HepG2 (cell line): ENCODE data around the gene DIP2C.

Experiments used
- EZH2 ChIP-seq: conservative IDR thresholded peaks from 2 replicates; pipeline ENCODE4 v1.6.1; 2012; ENCODE audit warnings: mild to moderate bottlenecking, low read depth, low read length, moderate library complexity
- FOXO1 ChIP-seq: sonication (generic); formaldehyde crosslinking; IDR thresholded peaks from 2 replicates; pipeline ENCODE4 v1.4.0; 2020; ENCODE audit warnings: missing genetic modification reagents
- POLR2A ChIP-seq, 2 experiments: IDR thresholded peaks; 2 replicates each; pipeline ENCODE4 v1.6.1; 2011; ENCODE audit warnings: low read depth in 2 of 2, low read length in 2 of 2, mild to moderate bottlenecking in 1 of 2, moderate library complexity in 1 of 2; ENCODE audit not compliant: insufficient read depth in 1 of 2
- REPIN1 ChIP-seq: sonication (generic); formaldehyde crosslinking; IDR thresholded peaks from 2 replicates; pipeline ENCODE4 v1.8.0; 2022; ENCODE audit warnings: missing genetic modification reagents, low read depth, mild to moderate bottlenecking, borderline replicate concordance
- TAF1 ChIP-seq: sonication (generic); formaldehyde crosslinking; IDR thresholded peaks from 2 replicates; pipeline ENCODE4 v1.4.0; 2020; ENCODE audit warnings: missing genetic modification reagents
- TBL1XR1 ChIP-seq: fragments of 150-350 bp; IDR thresholded peaks from 2 replicates; pipeline ENCODE4 v1.6.1; 2014; ENCODE audit warnings: borderline replicate concordance, low read length; ENCODE audit not compliant: partially characterized antibody
- TEAD2 ChIP-seq: sonication (generic); formaldehyde crosslinking; IDR thresholded peaks from 2 replicates; pipeline ENCODE4 v1.9.0; 2021; ENCODE audit warnings: missing genetic modification reagents
- THAP9 ChIP-seq: sonication (generic); formaldehyde crosslinking; IDR thresholded peaks from 2 replicates; pipeline ENCODE4; 2020; ENCODE audit warnings: missing genetic modification reagents, mild to moderate bottlenecking, borderline replicate concordance
- ZNF432 ChIP-seq: sonication (generic); formaldehyde crosslinking; IDR thresholded peaks from 2 replicates; pipeline ENCODE4 v1.5.0; 2020; ENCODE audit warnings: missing genetic modification reagents, mild to moderate bottlenecking, borderline replicate concordance
- ZNF629 ChIP-seq: sonication (generic); formaldehyde crosslinking; conservative IDR thresholded peaks from 2 replicates; pipeline ENCODE4 v1.5.0; 2020; ENCODE audit warnings: missing genetic modification reagents
- TF ChIP-seq, protein P1 (sequence below): IDR thresholded peaks from 2 replicates; pipeline ENCODE4 v1.6.1; 2016; ENCODE audit warnings: control low read depth

DNA sequence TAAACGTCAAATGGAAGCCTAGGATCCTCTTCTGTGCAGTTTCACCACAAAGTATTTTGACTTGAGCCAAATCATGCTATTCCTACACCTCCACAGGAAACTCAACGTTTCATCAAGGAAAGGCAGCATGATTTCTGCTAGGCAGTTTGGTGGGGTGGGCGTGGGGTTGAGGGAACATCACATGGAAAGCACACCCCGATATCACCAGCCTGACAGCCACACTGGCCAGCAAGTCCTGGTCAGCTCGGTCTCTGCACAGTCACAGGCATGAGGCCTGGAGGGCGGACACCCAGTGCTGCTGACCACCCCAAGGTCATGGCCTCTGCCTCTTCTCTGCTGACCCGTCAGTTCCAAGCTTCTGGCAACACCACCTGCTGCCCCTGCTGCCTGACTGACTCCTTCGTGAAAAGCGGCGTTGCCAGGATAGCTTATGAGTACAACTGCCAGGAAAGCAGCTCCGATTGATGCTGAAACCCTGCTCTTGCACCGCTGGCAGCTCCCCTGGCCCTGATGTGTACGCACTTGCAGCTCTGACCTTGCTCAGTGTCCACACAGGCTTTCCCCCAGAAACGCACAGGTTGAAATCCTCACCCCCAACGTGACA lies 171.5 kb downstream of the DIP2C start:
- TF ChIP-seq TBL1XR1 (no peak), TEAD2 (no peak), TAF1 (CRISPR knock-in tag) (no peak), THAP9 (CRISPR knock-in tag) (no peak), REPIN1 (CRISPR knock-in tag) (no peak), FOXO1 (CRISPR knock-in tag) (no peak), ZNF432 (CRISPR knock-in tag) (no peak), EZH2 (no peak), POLR2A (IDR thresholded peaks at IDR 0.05; ENCODE audit: insufficient read depth in 1 of 2, low read depth in 2 of 2, low read length in 2 of 2) (no peak), ZNF629 (CRISPR knock-in tag) (no peak)
- TF ChIP-seq, protein P1, sequence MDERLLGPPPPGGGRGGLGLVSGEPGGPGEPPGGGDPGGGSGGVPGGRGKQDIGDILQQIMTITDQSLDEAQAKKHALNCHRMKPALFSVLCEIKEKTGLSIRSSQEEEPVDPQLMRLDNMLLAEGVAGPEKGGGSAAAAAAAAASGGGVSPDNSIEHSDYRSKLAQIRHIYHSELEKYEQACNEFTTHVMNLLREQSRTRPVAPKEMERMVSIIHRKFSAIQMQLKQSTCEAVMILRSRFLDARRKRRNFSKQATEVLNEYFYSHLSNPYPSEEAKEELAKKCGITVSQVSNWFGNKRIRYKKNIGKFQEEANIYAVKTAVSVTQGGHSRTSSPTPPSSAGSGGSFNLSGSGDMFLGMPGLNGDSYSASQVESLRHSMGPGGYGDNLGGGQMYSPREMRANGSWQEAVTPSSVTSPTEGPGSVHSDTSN = no peak
